Measurements from ENCODE around the gene CD302.

GRCh38 chr2:159793326-159793725 is 4.7 kb downstream of the CD302 start:
- no peak for TF ChIP-seq EZH2 (IDR thresholded peaks at IDR 0.05; ENCODE audit: insufficient read depth, poor library complexity, severe bottlenecking)
- no peak for TF ChIP-seq EZH2phosphoT487 (IDR thresholded peaks at IDR 0.05; ENCODE audit: insufficient read depth, low read depth)

Data from GM23248 (cell line).